CD14-positive monocyte (primary cell): ENCODE results near the gene CCDC188. TPM values are rescaled to one million over a fixed set of nuclear protein-coding genes. Genes with fewer than 3 reads are reported as not detected.

Experiments used
- DNase-seq, 3 donors: peaks; one replicate each; pipeline ENCODE4 v3.0.0-alpha.2; 2011 to 2022
- H2AFZ ChIP-seq: 2 replicates; pipeline ENCODE4 v1.6.0; 2012; ENCODE audit warnings: mild to moderate bottlenecking, low read depth, low read length, inconsistent platforms; ENCODE audit not compliant: insufficient read depth, poor library complexity, severe bottlenecking
- H3K27ac ChIP-seq, 2 donors: 1 replicate in 1 of 2; 2 replicates in 1 of 2; pipeline ENCODE4 v1.5.1; 2012 to 2013; ENCODE audit warnings: low read length in 2 of 2, control low read depth in 1 of 2, inconsistent platforms in 1 of 2, low read depth in 1 of 2, mild to moderate bottlenecking in 1 of 2
- H3K27me3 ChIP-seq, 2 donors: one replicate each; pipeline versions ENCODE4 v1.6.0 to v1.6.1; 2011 to 2013; ENCODE audit warnings: low read length in 2 of 2; ENCODE audit not compliant: control insufficient read depth in 2 of 2, insufficient read depth in 2 of 2
- H3K36me3 ChIP-seq, 2 donors: replicated peaks in 1 of 2; 1 replicate in 1 of 2; 2 replicates in 1 of 2; pipeline versions ENCODE4 v1.5.1 to v1.6.1; 2012 to 2013; ENCODE audit warnings: low read length in 2 of 2, control low read depth in 1 of 2, inconsistent platforms in 1 of 2, mild to moderate bottlenecking in 1 of 2; ENCODE audit not compliant: insufficient read depth in 2 of 2, control insufficient read depth in 1 of 2
- H3K4me1 ChIP-seq, 2 donors: 1 replicate in 1 of 2; 2 replicates in 1 of 2; pipeline versions ENCODE4 v1.5.1 to v1.6.1; 2012 to 2013; ENCODE audit warnings: low read length in 2 of 2, control low read depth in 1 of 2, inconsistent platforms in 1 of 2, mild to moderate bottlenecking in 1 of 2, moderate library complexity in 1 of 2; ENCODE audit not compliant: insufficient read depth in 2 of 2, control insufficient read depth in 1 of 2
- H3K4me2 ChIP-seq: replicated peaks from 2 replicates; pipeline ENCODE3; 2012; ENCODE audit warnings: low read length, moderate library complexity, mild to moderate bottlenecking; ENCODE audit not compliant: poor library complexity, severe bottlenecking; ENCODE audit errors: extremely low read depth
- H3K4me3 ChIP-seq, 3 experiments: fragments of 200-600 bp in 1 of 3; sonication (generic) in 1 of 3; replicated peaks in 1 of 3; 1 replicate in 2 of 3; 2 replicates in 1 of 3; pipeline ENCODE4 v1.5.1; 2011 to 2013; ENCODE audit warnings: low read length in 3 of 3, mild to moderate bottlenecking in 3 of 3, control low read depth in 2 of 3, low read depth in 2 of 3, inconsistent platforms in 1 of 3, moderate library complexity in 1 of 3
- H3K79me2 ChIP-seq: 2 replicates; pipeline ENCODE4 v1.6.0; 2012; ENCODE audit warnings: mild to moderate bottlenecking, control low read depth, inconsistent platforms, low read length, moderate library complexity; ENCODE audit not compliant: insufficient read depth
- H3K9ac ChIP-seq: 2 replicates; pipeline ENCODE4 v1.6.0; 2017; ENCODE audit warnings: low read length, mild to moderate bottlenecking; ENCODE audit not compliant: insufficient read depth, poor library complexity, severe bottlenecking
- H3K9me3 ChIP-seq, 2 donors: replicated peaks in 1 of 2; 1 replicate in 1 of 2; 2 replicates in 1 of 2; pipeline versions ENCODE4 v1.5.1 to v1.6.1; 2012 to 2013; ENCODE audit warnings: low read length in 2 of 2, control low read depth in 1 of 2; ENCODE audit not compliant: control insufficient read depth in 1 of 2, insufficient read depth in 1 of 2
- H4K20me1 ChIP-seq: 2 replicates; pipeline ENCODE4 v1.6.0; 2012; ENCODE audit warnings: mild to moderate bottlenecking, low read length, control low read depth, moderate library complexity; ENCODE audit not compliant: insufficient read depth
- H3K27ac Mint-ChIP-seq, 7 donors: one replicate each; pipeline ENCODE4 v1.8.0; 2020; ENCODE audit warnings: mild to moderate bottlenecking in 7 of 7, mixed read lengths in 7 of 7, moderate library complexity in 6 of 7, inconsistent platforms in 2 of 7
- H3K27me3 Mint-ChIP-seq, 3 donors: one replicate each; pipeline ENCODE4 v1.8.0; 2021 to 2022; ENCODE audit warnings: low read depth in 3 of 3, mild to moderate bottlenecking in 3 of 3, mixed read lengths in 3 of 3, moderate library complexity in 3 of 3, inconsistent platforms in 1 of 3
- H3K36me3 Mint-ChIP-seq, 2 donors: one replicate each; pipeline ENCODE4 v1.8.0; 2020; ENCODE audit warnings: mixed read lengths in 2 of 2, inconsistent platforms in 1 of 2, mild to moderate bottlenecking in 1 of 2
- H3K4me1 Mint-ChIP-seq: one replicate; pipeline ENCODE4 v1.8.0; 2020; ENCODE audit warnings: mild to moderate bottlenecking, mixed read lengths
- H3K4me3 Mint-ChIP-seq, 2 donors: one replicate each; pipeline ENCODE4 v1.8.0; 2020; ENCODE audit warnings: mild to moderate bottlenecking in 2 of 2, mixed read lengths in 2 of 2, moderate library complexity in 1 of 2
- H3K9me3 Mint-ChIP-seq, 7 donors: one replicate each; pipeline ENCODE4 v1.8.0; 2020 to 2022; ENCODE audit warnings: mixed read lengths in 7 of 7, mild to moderate bottlenecking in 6 of 7, moderate library complexity in 6 of 7, inconsistent platforms in 2 of 7
- WGBS: methylation state at CpG from one replicate; pipeline ENCODE4 v1.1.5; 2013; ENCODE audit warnings: missing lambda C conversion rate; ENCODE audit not compliant: insufficient coverage; 5-methylcytosine and 5-hydroxymethylcytosine counted together
- intact Hi-C, 2 donors: fragments of 100-400 bp; cut with micrococcal nuclease; formaldehyde crosslinking; loops; one replicate each; pipeline versions ENCODE4 v1.15.0 to v1.15.1; 2023
- polyA plus RNA-seq, 3 donors: library from polyadenylated mRNA; depleted of rRNA in 1 of 3; unstranded in 2 of 3; stranded (reverse) in 1 of 3; fragments of 300-500 nt in 2 of 3; fragments of >200 nt in 1 of 3; fragmentation: Illumina TruSeq in 2 of 3; gene quantifications; 1 replicate in 2 of 3; 2 replicates in 1 of 3; pipeline ENCODE4 v1.2.3, GENCODE V29; 2012 to 2021
- TF ChIP-seq, protein P1 (sequence below): fragments of 200-600 bp; IDR thresholded peaks from one replicate; pipeline ENCODE4 v1.8.0; 2022; ENCODE audit warnings: antibody characterized with exemption, mild to moderate bottlenecking

CCDC188 gene
- polyA plus RNA-seq, 3 donors, result 0.15 TPM; not detected in 2

- Histone ChIP-seq H3K4me1 (peaks cover 8 to 9% of the 10 kb centered on the region in 2 donors), H4K20me1 (no peaks in the 10 kb centered on the region), H3K79me2 (no peaks in the 10 kb centered on the region), H3K9me3 (no peaks in the 10 kb centered on the region), H3K36me3 (no peaks in the 10 kb centered on the region), H2AFZ (no peak overlapping the region), H3K9ac (no peak overlapping the region), H3K4me3 (no peak overlapping the region), H3K27me3 (no peaks in the 10 kb centered on the region), H3K27ac (no peak overlapping the region), H3K4me2 (no peak overlapping the region)
- TF ChIP-seq, protein P1, sequence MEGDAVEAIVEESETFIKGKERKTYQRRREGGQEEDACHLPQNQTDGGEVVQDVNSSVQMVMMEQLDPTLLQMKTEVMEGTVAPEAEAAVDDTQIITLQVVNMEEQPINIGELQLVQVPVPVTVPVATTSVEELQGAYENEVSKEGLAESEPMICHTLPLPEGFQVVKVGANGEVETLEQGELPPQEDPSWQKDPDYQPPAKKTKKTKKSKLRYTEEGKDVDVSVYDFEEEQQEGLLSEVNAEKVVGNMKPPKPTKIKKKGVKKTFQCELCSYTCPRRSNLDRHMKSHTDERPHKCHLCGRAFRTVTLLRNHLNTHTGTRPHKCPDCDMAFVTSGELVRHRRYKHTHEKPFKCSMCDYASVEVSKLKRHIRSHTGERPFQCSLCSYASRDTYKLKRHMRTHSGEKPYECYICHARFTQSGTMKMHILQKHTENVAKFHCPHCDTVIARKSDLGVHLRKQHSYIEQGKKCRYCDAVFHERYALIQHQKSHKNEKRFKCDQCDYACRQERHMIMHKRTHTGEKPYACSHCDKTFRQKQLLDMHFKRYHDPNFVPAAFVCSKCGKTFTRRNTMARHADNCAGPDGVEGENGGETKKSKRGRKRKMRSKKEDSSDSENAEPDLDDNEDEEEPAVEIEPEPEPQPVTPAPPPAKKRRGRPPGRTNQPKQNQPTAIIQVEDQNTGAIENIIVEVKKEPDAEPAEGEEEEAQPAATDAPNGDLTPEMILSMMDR, result no peak
- DNase-seq, result no peak
- Mint-ChIP-seq H3K27me3 (peaks cover 7 to 29% (median 10%) of the 10 kb centered on the region in 3 donors), H3K27ac (no peak overlapping the region), H3K36me3 (no peaks in the 10 kb centered on the region), H3K9me3 (no peaks in the 10 kb centered on the region), H3K4me3 (no peak overlapping the region), H3K4me1 (peaks cover 10% of the 10 kb centered on the region)
- intact Hi-C loops, result loop anchor here (2.0 to 5.0 kb wide), 2 partner anchors 111 to 129 kb away; partner anchors contain the start of gene RTN4R (in 2 of the 2)
- WGBS, result 69% methylated on average over 6 of the region's 7 CpGs
These were observed 5.2 kb upstream of the CCDC188 start for GRCh38 chr22:20156042-20156389.

GRCh38 chr22:20155330-20156041 lies 4.6 kb upstream of the CCDC188 start:
- Histone ChIP-seq H2AFZ (no peak overlapping the region), H3K36me3 (no peaks in the 10 kb centered on the region), H3K9me3 (no peaks in the 10 kb centered on the region), H3K4me1 (peaks cover 8 to 9% of the 10 kb centered on the region in 2 donors), H3K9ac (no peak overlapping the region), H3K27ac (no peak overlapping the region), H3K27me3 (no peaks in the 10 kb centered on the region), H4K20me1 (no peaks in the 10 kb centered on the region), H3K79me2 (no peaks in the 10 kb centered on the region), H3K4me3 (peak overlapping the region in 1 of 3 experiments; percentile 46), H3K4me2 (peak overlapping the region; percentile 42)
- Mint-ChIP-seq H3K27me3 (peaks cover 7 to 29% (median 9%) of the 10 kb centered on the region in 3 donors), H3K27ac (no peak overlapping the region), H3K4me3 (no peak overlapping the region), H3K9me3 (no peaks in the 10 kb centered on the region), H3K36me3 (no peaks in the 10 kb centered on the region), H3K4me1 (peaks cover 10% of the 10 kb centered on the region)
- peak; percentile 14 to 42 (median 26) for DNase-seq
- TF ChIP-seq, protein P1, result no peak
- 40% methylated on average over 23 of the region's 30 CpGs for WGBS
- intact Hi-C loops, result loop anchor here (2.0 to 5.0 kb wide), 2 partner anchors 112 to 129 kb away; partner anchors contain the start of gene RTN4R (in 2 of the 2)
